ENCODE data around the gene PRPSAP1. TPM values are rescaled to one million over a fixed set of nuclear protein-coding genes. Genes with fewer than 3 reads are reported as not detected.

Gene PRPSAP1
- total RNA-seq, 4 donors from 2014 or later, result 10.2 to 23.4 (median 15.9) TPM

DNA sequence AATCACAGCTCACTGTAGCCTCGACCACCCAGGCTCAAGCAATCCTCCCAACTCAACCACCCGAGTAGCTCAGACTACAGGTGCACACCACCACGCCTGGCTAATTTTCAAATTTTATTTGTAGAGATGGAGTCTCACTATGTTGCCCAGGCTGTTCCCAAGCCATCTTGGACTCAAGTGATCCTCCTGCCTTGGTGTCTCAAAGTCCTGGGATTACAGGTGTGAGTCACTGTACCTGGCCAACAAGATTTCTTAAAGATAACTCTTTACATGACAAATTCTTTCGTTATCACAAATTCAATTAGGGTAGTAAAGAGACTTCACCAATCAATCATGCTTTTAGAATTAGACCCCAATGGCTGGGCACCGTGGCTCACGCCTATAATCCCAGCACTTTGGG lies 12.4 kb downstream of the PRPSAP1 start:
- no peak for ATAC-seq
- no peak for DNase-seq
- Histone ChIP-seq H3K9me3 (no peaks in the 10 kb centered on the region), H3K36me3 (peaks cover 0 to 28% of the 10 kb centered on the region in 2 donors), H3K4me1 (no peaks in the 10 kb centered on the region), H3K4me3 (no peak overlapping the region), H3K27ac (no peak overlapping the region), H3K27me3 (no peaks in the 10 kb centered on the region)
- intact Hi-C loops (cut with DNase I; ENCODE audit: low total_unique reads), result no loop called here
- TF ChIP-seq CTCF (IDR thresholded peaks at IDR 0.05 in 4 of 5, conservative IDR thresholded peaks at IDR 0.05 in 1 of 5), result no peak
- TF ChIP-seq POLR2A (IDR thresholded peaks at IDR 0.05), result no peak
- in situ Hi-C loops (cut with MboI; ENCODE audit: low sequenced_read_pairs in 4 of 4), result no loop called here

GRCh38 chr17:76337413-76337777 lies 16.3 kb downstream of the PRPSAP1 start:
- Histone ChIP-seq H3K36me3 (peaks cover 0 to 4% of the 10 kb centered on the region in 2 donors), H3K4me3 (no peak overlapping the region), H3K4me1 (peaks cover 3 to 4% of the 10 kb centered on the region in 2 donors), H3K9me3 (no peaks in the 10 kb centered on the region), H3K27ac (no peak overlapping the region), H3K27me3 (no peaks in the 10 kb centered on the region)
- DNase-seq (no peak), ATAC-seq (no peak)
- in situ Hi-C loops (cut with MboI; ENCODE audit: low sequenced_read_pairs in 4 of 4), result no loop called here
- intact Hi-C loops (cut with DNase I; ENCODE audit: low total_unique reads), result no loop called here
- TF ChIP-seq CTCF (IDR thresholded peaks at IDR 0.05 in 4 of 5, conservative IDR thresholded peaks at IDR 0.05 in 1 of 5) (no peak), POLR2A (IDR thresholded peaks at IDR 0.05) (no peak)

- H3K9me3 ChIP-seq, result no peaks in the 10 kb centered on the region
- H3K27ac ChIP-seq, result no peak overlapping the region
- no peaks in the 10 kb centered on the region for H3K36me3 ChIP-seq
- no peaks in the 10 kb centered on the region for H3K27me3 ChIP-seq
- peaks cover 5 to 8% of the 10 kb centered on the region in 2 donors for H3K4me1 ChIP-seq
- TF ChIP-seq CTCF (IDR thresholded peaks at IDR 0.05 in 4 of 5, conservative IDR thresholded peaks at IDR 0.05 in 1 of 5) (no peak), POLR2A (IDR thresholded peaks at IDR 0.05) (no peak)
- in situ Hi-C loops (cut with MboI; ENCODE audit: low sequenced_read_pairs in 4 of 4), result no loop called here
- DNase-seq (no peak), ATAC-seq (no peak)
- H3K4me3 ChIP-seq, result no peak overlapping the region
- intact Hi-C loops (cut with DNase I; ENCODE audit: low total_unique reads), result no loop called here
Measured at GRCh38 chr17:76336756-76337412, 16.8 kb downstream of the PRPSAP1 start.

- intact Hi-C loops (cut with DNase I; ENCODE audit: low total_unique reads), result no loop called here
- DNase-seq (no peak), ATAC-seq (no peak)
- Histone ChIP-seq H3K4me1 (peaks cover 5 to 8% of the 10 kb centered on the region in 2 donors), H3K4me3 (no peak overlapping the region), H3K9me3 (no peaks in the 10 kb centered on the region), H3K27me3 (no peaks in the 10 kb centered on the region), H3K27ac (no peak overlapping the region), H3K36me3 (peaks cover 0 to 4% of the 10 kb centered on the region in 2 donors)
- in situ Hi-C loops (cut with MboI; ENCODE audit: low sequenced_read_pairs in 4 of 4), result no loop called here
- no peak for TF ChIP-seq CTCF (IDR thresholded peaks at IDR 0.05 in 4 of 5, conservative IDR thresholded peaks at IDR 0.05 in 1 of 5)
Measured at GRCh38 chr17:76335716-76336381, 17.9 kb downstream of the PRPSAP1 start.
